Natural killer cell (primary cell): ENCODE measurements around the gene IGF2R. TPM values are rescaled to one million over a fixed set of nuclear protein-coding genes. Genes with fewer than 3 reads are reported as not detected.

Source experiments
- ATAC-seq, 3 donors: fragments of 150-1000 bp in 2 of 3; fragments of 200-7000 bp in 1 of 3; cut with Tn5 transposase; 1 replicate in 1 of 3; 2 replicates in 2 of 3; pipeline ENCODE4 v1.10.0; 2021; ENCODE audit warnings: mild to moderate bottlenecking in 2 of 3, moderate library complexity in 2 of 3
- DNase-seq, 2 donors: peaks; one replicate each; pipeline versions ENCODE4 v3.0.0 to v3.0.0-alpha.2; 2013 to 2021; ENCODE audit warnings: mixed read lengths in 1 of 2
- H3K27ac ChIP-seq: one replicate; pipeline ENCODE4 v1.5.1; 2013; ENCODE audit warnings: mild to moderate bottlenecking, low read length
- H3K27me3 ChIP-seq: one replicate; pipeline ENCODE4 v1.6.1; 2013; ENCODE audit warnings: low read length; ENCODE audit not compliant: control insufficient read depth, insufficient read depth
- H3K36me3 ChIP-seq: one replicate; pipeline ENCODE4 v1.6.1; 2013; ENCODE audit warnings: low read length; ENCODE audit not compliant: control insufficient read depth, insufficient read depth
- H3K4me1 ChIP-seq: one replicate; pipeline ENCODE4 v1.6.1; 2013; ENCODE audit warnings: low read length; ENCODE audit not compliant: control insufficient read depth, insufficient read depth
- H3K4me3 ChIP-seq: one replicate; pipeline ENCODE4 v1.5.1; 2013; ENCODE audit warnings: low read length
- H3K9me3 ChIP-seq: one replicate; pipeline ENCODE4 v1.6.1; 2013; ENCODE audit warnings: low read length; ENCODE audit not compliant: control insufficient read depth, insufficient read depth
- H3K27ac Mint-ChIP-seq, 2 donors: one replicate each; pipeline ENCODE4 v1.8.0; 2022; ENCODE audit warnings: mild to moderate bottlenecking in 2 of 2, mixed read lengths in 2 of 2, moderate library complexity in 1 of 2
- H3K27me3 Mint-ChIP-seq, 2 donors: one replicate each; pipeline ENCODE4 v1.8.0; 2022; ENCODE audit warnings: low read depth in 2 of 2, mixed read lengths in 2 of 2
- H3K36me3 Mint-ChIP-seq: one replicate; pipeline ENCODE4 v1.8.0; 2022; ENCODE audit warnings: mixed read lengths
- H3K4me1 Mint-ChIP-seq, 2 donors: one replicate each; pipeline ENCODE4 v1.8.0; 2022; ENCODE audit warnings: mixed read lengths in 2 of 2
- H3K4me3 Mint-ChIP-seq: one replicate; pipeline ENCODE4 v1.8.0; 2022; ENCODE audit warnings: mild to moderate bottlenecking, moderate library complexity, mixed read lengths
- H3K9me3 Mint-ChIP-seq, 2 donors: one replicate each; pipeline ENCODE4 v1.8.0; 2022; ENCODE audit warnings: mixed read lengths in 2 of 2
- WGBS: methylation state at CpG from one replicate; pipeline ENCODE4 v1.1.7; 2013; ENCODE audit warnings: missing lambda C conversion rate; ENCODE audit not compliant: insufficient coverage; 5-methylcytosine and 5-hydroxymethylcytosine counted together
- intact Hi-C: fragments of 100-400 bp; cut with micrococcal nuclease; formaldehyde crosslinking; loops from one replicate; pipeline ENCODE4 v1.14.2; 2022
- total RNA-seq, 4 donors: library from RNA; stranded (reverse); fragments of 120-200 nt in 1 of 4; gene quantifications; one replicate each; pipeline versions ENCODE4 v1.2.3 to v1.2.4, GENCODE V29; 2013 to 2022
- TF ChIP-seq, protein P1 (sequence below): fragments of 200-600 bp; IDR thresholded peaks from one replicate; pipeline ENCODE4 v1.8.0; 2022; ENCODE audit warnings: antibody characterized with exemption

IGF2R gene
- total RNA-seq, 3 donors from 2014 or later (not counting 1 experiment from before 2014, with no cell fraction given), result 208 to 282 (median 253) TPM

DNA sequence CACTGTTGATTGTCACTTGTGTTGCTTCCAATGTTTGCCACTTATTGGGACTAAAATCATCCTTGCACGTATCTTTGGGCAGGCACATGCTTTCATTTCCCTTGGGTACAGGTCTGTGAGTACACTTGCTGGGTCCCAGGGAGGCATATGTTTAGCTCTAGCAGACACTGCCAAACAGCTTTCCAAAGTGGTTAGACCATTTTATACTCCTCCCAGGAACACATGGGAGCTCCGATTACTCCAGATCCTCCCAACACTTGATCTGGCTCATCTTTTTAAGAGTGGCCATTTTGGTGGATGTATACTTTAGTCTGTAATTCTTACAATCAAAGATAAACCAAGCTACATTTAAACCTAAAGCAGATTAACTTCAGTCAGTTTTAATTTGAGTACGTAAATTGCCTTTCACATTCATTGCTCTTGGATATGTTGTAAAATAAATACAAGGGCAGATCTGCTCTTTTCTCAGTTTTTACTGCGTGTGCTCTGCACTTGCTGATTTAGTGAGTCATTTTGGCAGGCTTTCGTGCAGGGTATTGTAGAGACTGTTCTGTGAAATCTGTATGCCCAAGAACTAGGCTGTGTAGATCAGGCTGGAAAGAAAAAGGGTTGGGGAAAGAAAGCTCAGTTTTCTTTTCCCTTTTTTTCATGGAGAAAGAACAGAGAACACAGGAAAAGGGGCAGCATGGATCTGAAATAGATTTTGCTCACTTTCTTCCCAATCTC is 172.3 kb downstream of the IGF2R start:
- Mint-ChIP-seq H3K4me1 (peaks cover 8 to 9% of the 10 kb centered on the region in 2 donors), H3K36me3 (peaks cover 7% of the 10 kb centered on the region), H3K4me3 (no peak overlapping the region), H3K27ac (no peak overlapping the region), H3K9me3 (no peaks in the 10 kb centered on the region), H3K27me3 (no peaks in the 10 kb centered on the region)
- Histone ChIP-seq H3K36me3 (peaks cover 2% of the 10 kb centered on the region), H3K9me3 (no peaks in the 10 kb centered on the region), H3K27me3 (no peaks in the 10 kb centered on the region), H3K4me3 (no peak overlapping the region), H3K4me1 (peaks cover 3% of the 10 kb centered on the region), H3K27ac (no peak overlapping the region)
- TF ChIP-seq, protein P1, sequence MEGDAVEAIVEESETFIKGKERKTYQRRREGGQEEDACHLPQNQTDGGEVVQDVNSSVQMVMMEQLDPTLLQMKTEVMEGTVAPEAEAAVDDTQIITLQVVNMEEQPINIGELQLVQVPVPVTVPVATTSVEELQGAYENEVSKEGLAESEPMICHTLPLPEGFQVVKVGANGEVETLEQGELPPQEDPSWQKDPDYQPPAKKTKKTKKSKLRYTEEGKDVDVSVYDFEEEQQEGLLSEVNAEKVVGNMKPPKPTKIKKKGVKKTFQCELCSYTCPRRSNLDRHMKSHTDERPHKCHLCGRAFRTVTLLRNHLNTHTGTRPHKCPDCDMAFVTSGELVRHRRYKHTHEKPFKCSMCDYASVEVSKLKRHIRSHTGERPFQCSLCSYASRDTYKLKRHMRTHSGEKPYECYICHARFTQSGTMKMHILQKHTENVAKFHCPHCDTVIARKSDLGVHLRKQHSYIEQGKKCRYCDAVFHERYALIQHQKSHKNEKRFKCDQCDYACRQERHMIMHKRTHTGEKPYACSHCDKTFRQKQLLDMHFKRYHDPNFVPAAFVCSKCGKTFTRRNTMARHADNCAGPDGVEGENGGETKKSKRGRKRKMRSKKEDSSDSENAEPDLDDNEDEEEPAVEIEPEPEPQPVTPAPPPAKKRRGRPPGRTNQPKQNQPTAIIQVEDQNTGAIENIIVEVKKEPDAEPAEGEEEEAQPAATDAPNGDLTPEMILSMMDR, result no peak
- 78% methylated on average over 4 of the region's 5 CpGs for WGBS
- ATAC-seq (no peak), DNase-seq (no peak)
- intact Hi-C loops, result no loop called here

DNA sequence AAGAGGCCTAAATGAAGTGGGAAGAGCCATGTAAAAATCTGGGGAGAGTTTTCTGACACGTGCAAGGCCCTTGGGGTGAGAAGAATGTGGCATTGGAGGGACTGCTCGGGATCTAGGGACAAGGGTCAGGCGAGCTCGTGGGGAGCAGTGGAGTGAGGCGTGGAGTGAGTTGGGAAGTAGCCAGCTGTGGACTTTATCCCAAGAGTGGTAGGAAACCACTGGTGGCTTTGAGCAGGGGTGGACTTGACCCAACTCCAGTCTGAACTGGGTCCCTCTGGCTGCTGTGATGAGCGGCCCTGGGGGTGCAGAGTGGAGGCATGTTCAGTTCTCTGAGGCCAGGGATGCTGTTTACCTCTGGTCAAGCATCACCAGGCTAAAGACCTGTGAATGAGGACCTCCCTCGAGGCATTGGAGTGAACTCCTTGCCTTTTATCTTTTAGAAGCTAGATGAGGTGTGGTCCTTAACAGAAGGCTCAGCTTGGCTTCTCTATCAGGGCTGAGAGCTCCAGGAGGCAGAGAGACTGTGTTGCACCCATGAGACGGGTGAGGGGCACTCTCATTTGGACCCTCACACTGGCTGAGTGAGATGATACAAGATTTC is 173.3 kb downstream of the IGF2R start:
- no peak overlapping the region for H3K4me3 ChIP-seq
- no peaks in the 10 kb centered on the region for H3K9me3 Mint-ChIP-seq
- no peaks in the 10 kb centered on the region for H3K27me3 Mint-ChIP-seq
- H3K27me3 ChIP-seq, result no peaks in the 10 kb centered on the region
- H3K36me3 ChIP-seq, result peaks cover 2% of the 10 kb centered on the region
- H3K36me3 Mint-ChIP-seq, result peaks cover 7% of the 10 kb centered on the region
- ATAC-seq, result no peak
- intact Hi-C loops, result no loop called here
- H3K27ac ChIP-seq, result no peak overlapping the region
- no peaks in the 10 kb centered on the region for H3K9me3 ChIP-seq
- no peak overlapping the region for H3K27ac Mint-ChIP-seq
- H3K4me1 Mint-ChIP-seq, result peaks cover 8 to 9% of the 10 kb centered on the region in 2 donors
- TF ChIP-seq, protein P1, result no peak
- no peak for DNase-seq
- H3K4me3 Mint-ChIP-seq, result no peak overlapping the region
- 77% methylated on average over 8 of the region's 8 CpGs for WGBS
- H3K4me1 ChIP-seq, result peaks cover 3% of the 10 kb centered on the region

DNA sequence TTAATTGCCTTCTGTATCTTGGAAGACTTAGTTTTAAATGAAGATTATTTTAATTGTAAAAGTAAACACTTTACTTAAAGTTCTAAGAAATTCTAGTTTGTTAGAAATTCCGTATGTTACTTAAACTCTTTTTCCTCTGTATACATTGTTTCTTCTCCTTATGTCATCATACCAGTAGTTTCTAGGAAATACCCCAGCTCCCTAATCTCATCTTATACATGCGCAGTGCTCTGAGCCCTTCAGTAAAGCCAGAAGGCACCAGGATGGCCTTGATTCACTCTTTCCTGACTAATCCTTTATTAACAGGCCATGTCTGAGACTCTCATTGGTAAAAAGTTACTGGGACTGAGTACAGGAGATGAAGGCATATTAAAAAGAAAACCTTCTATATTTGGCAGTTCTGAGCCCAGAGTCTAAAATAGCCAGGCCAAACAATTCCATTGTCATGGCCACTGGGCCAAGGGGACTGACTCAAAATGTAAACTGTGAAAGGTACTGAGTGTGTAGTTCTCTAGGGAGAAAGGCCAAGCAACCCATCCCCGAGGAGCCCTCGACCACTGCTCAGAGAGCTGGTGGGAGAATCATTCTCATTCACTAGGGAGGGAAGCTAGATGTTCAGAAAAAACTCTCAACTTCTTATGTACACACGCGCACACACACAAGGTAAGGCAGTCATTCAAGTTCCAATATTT is 177.7 kb downstream of the IGF2R start:
- no peak for DNase-seq
- intact Hi-C loops, result no loop called here
- Histone ChIP-seq H3K27ac (no peak overlapping the region), H3K4me1 (no peaks in the 10 kb centered on the region), H3K27me3 (no peaks in the 10 kb centered on the region), H3K4me3 (no peak overlapping the region), H3K9me3 (no peaks in the 10 kb centered on the region), H3K36me3 (no peaks in the 10 kb centered on the region)
- Mint-ChIP-seq H3K9me3 (no peaks in the 10 kb centered on the region), H3K4me1 (no peaks in the 10 kb centered on the region), H3K27me3 (peaks cover 4 to 21% of the 10 kb centered on the region in 2 donors), H3K36me3 (peaks cover 19% of the 10 kb centered on the region), H3K27ac (no peak overlapping the region), H3K4me3 (no peak overlapping the region)
- ATAC-seq, result no peak
- TF ChIP-seq, protein P1, result no peak
- 92% methylated on average over 2 of the region's 6 CpGs for WGBS
